ENCODE data around the gene TECTB.
"Not testable (repeated sequence)": the region's sequence is repeated elsewhere in the genome, so short reads cannot be mapped to it uniquely, and the experiment has no call there.

TECTB gene

GRCh38 chr10:112283100-112283499 lies at the start of gene TECTB:
TSS of gene TECTB (plus strand) at chr10:112283400. CDS start at chr10:112283735, 335 bp downstream.
- DNase-seq (ENCODE audit: extremely low read depth in 1 of 2, low read depth in 1 of 2) = no peak

GRCh38 chr10:112235141-112235540 lies 48.1 kb upstream of the TECTB start:
- DNase-seq (ENCODE audit: extremely low read depth in 1 of 2, low read depth in 1 of 2) = no peak

GRCh38 chr10:112235920-112236319 lies 47.3 kb upstream of the TECTB start:
- no peak for DNase-seq (ENCODE audit: extremely low read depth in 1 of 2, low read depth in 1 of 2)

DNA sequence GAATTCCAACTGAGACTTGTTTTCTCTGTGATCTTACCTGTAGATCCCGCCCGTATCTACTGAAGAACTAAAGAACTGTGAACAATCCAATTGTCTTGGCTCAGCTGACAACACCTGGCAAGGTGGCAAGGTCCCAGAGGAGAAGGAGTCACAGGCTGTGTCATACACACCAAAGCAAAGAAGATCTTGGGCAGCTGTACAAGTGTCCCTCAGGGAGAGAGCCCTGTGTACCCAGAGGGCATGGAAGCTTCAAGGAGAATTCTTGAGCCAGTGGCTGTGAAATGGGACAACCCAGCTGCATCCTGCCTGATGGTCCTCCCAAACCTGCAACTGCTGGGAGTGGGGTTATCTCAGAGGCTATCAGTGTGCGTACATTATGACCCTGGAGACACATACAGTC lies 46.7 kb upstream of the TECTB start:
- DNase-seq (ENCODE audit: extremely low read depth in 1 of 2, low read depth in 1 of 2) = no peak

DNA sequence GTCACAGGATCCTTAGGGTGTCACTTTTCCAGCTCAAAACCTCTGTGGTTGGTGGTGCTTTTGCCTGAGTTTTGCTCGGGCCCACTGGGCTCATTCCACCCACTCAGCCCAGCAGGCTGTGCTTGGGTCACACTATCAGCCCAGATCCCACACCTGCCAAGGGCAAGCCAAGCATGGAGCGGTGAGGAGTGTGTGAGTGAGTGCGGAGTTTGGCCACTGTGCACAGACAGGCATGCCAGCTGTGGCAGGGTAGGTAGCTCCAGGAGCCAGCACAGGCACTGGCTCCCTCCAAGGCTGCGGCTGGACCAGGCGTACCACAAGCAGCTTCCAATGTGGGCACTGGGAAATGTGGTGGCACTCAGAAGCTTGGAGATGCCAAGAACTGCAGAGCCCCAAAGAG lies 43.9 kb upstream of the TECTB start:
- DNase-seq (ENCODE audit: extremely low read depth in 1 of 2, low read depth in 1 of 2) = no peak

DNA sequence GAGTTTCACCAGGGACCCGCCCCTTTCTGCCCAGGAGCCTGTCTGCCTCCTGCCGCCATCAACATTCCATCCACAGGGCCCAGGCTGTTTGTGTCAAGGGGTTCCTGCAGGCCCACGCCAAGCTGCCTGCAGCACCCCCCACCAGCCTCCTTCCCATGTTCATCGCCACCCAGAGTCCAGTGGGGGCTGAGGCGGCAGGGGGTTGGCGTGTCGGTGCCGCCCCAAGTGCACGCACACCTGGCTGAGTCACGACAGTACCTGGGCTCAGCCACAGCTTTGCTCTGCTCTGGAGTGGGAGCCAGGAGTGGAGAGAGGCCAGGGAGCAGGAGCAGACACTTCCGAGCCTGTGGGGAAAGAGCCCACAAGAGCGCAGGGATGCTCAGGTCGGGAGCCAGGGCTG lies 42.8 kb upstream of the TECTB start:
- DNase-seq (ENCODE audit: extremely low read depth in 1 of 2, low read depth in 1 of 2) = no peak

DNA sequence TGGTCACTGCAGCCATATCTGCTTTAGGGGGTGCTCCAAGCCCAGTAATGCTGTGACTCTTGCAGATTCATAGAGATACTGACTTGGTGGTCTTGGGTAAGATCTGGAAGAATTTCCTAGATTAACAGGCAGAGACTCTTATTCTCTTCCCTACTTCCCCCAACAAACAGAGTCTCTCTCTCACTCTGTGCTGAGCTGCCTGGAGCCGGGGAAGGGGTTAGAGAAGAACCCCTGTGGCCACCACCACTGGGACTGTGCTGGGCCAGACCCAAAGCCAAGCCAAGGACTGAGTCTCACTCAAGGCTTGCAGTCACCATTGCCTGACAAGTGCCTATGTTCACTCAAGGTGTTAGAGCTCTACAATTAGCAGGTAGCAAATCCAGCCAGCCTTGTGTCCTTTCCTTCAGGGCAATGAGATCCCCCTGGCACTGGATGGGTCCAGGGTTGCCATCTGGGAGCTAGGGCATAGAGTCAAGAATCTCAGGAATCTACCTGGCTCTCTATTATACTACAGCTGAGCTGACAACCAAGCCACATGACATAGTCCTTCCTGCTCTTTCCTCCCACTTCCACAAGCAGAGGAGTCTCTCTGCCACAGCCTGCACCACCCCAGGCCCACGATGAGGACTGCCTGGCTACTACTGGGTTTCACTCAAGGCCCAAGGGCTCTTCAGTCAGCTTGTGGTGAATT lies 41.4 kb upstream of the TECTB start:
- DNase-seq (ENCODE audit: extremely low read depth in 1 of 2, low read depth in 1 of 2) = no peak

DNA sequence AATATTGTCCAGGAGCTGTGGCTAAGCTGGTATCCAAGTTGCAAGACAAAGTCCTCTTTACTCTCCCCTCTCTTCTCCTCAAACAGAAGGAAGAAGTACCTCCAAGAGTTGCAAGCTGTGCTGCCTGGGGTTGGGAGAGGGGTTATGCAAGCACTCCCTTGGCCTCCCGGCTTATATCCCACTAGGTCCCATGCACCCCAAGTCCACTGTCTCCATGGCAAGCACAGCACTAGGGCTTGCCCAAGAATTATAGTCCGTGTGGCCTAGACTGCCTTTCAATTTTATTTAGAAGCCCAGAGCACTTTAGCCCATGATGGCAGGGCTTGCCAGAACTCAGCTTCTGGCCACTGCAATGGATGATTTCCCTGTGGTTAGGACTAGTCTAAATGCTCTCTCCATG lies 40.4 kb upstream of the TECTB start:
- no peak for DNase-seq (ENCODE audit: extremely low read depth in 1 of 2, low read depth in 1 of 2)

- DNase-seq (ENCODE audit: extremely low read depth in 1 of 2, low read depth in 1 of 2) = no peak
Measured at GRCh38 chr10:112243713-112244112, 39.5 kb upstream of the TECTB start.

- DNase-seq (ENCODE audit: extremely low read depth in 1 of 2, low read depth in 1 of 2) = no peak
Measured at GRCh38 chr10:112244197-112244596, 39.0 kb upstream of the TECTB start.

- DNase-seq (ENCODE audit: extremely low read depth in 1 of 2, low read depth in 1 of 2) = no peak
Measured at GRCh38 chr10:112247791-112248190, 35.4 kb upstream of the TECTB start.

DNA sequence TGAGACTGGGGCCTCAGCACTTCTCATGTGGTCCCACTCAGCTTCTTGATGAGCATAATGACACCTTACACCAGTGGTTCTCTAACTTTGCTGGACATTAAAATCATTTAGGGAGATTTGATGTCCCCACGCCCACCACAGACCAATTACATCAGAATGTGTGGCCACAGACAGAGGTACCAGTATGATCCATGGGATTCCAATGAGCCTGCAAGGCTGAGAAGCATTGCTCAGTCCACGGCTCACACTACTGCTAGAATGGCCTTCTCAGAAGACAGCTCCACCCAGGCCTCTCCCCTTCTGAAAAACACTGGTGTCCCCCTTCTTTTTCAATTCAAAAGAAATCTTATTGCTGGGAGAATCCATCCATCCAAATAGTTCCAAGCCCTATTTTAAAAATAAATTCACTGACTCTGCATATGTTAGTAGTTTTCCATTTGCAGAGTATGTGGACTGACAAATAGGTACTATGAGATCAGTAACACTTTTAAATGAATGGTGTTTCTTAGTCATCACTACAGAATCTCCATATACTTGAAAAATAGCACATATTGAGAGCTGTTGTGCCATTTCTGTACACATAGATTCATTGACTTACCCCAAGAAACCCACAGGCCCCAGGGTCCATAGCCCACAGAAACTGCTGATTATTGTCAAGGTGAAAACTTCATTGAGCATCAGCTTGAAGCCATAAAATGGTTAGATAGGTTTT lies 34.5 kb upstream of the TECTB start:
- no peak for DNase-seq (ENCODE audit: extremely low read depth in 1 of 2, low read depth in 1 of 2)

DNA sequence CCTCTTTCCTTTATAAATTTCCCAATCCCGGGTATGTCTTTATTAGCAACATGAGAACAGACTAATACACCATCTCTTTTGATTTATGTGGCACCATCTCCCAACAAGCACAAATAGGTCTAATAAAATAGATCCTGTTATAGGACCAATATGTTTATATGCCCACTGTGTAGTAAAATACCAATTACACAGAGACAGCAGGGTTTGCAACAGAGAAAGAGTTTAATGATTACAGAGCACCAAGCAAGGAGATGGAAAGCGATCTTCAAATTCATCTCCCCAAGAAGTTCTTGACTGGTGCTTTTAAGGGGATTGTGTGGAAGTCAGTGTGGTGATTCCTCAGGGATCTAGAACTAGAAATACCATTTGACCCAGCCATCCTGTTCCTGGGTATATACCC lies 33.5 kb upstream of the TECTB start:
- DNase-seq (ENCODE audit: extremely low read depth in 1 of 2, low read depth in 1 of 2) = no peak

GRCh38 chr10:112250555-112250954 lies 32.6 kb upstream of the TECTB start:
- no peak for DNase-seq (ENCODE audit: extremely low read depth in 1 of 2, low read depth in 1 of 2)

GRCh38 chr10:112251238-112251637 lies 32.0 kb upstream of the TECTB start:
- DNase-seq (ENCODE audit: extremely low read depth in 1 of 2, low read depth in 1 of 2) = not testable (repeated sequence)

DNA sequence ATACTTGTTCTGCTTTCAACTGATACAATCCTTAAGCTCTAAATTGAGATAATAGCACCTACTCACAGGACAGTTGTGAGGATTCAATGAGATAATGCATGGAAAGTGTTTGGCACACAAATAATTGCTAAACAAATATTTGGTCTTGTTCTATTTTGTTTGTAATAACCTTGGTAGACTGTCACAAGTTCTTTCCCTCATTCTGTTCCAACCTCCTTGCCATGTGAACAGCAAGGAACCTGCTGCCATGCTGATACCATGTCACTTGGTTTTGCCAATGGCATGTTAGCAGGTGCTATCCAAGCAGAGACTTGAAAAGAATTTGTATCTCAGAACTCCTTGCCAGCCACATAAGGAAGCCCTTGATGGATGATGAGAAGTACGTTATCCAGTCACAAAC lies 24.8 kb upstream of the TECTB start:
- no peak for DNase-seq (ENCODE audit: extremely low read depth in 1 of 2, low read depth in 1 of 2)

DNA sequence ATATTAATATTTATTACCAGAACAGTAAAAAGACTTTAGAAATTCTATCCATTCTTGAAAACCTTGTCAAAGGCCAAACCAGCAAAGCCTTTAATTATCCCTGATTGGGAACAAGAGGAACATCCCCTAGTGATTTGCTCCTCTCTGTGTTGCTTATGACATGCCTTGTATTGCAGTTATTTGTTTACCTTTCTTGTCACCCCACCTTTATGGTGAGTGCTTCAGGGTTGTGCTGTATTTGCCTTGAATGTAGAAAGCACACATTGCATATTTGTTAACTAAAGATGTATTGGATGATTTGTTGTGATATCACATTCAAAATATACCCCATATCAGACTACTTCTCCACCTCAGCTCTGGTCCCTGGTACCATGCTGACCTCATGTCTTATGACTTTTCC lies 23.5 kb upstream of the TECTB start:
- DNase-seq (ENCODE audit: extremely low read depth in 1 of 2, low read depth in 1 of 2) = no peak

DNA sequence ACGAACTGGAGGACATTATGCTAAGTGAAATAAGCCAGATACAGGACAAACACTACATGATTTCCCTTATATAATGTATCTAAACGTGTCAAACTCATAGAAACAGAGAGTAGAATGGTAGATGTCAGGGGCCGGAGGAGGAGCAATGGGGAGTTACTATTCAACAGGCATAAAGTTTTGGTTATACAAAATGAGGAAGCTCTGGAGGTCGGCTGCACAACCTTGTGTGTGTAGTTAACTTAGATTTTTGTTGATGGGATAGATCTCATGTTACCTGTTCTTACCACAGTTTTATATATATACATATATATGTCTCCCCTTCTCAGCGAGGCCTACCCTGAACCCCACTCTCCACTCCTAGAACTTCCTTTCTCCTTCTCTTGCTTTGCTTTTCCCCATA lies 22.4 kb upstream of the TECTB start:
- DNase-seq (ENCODE audit: extremely low read depth in 1 of 2, low read depth in 1 of 2) = no peak

DNA sequence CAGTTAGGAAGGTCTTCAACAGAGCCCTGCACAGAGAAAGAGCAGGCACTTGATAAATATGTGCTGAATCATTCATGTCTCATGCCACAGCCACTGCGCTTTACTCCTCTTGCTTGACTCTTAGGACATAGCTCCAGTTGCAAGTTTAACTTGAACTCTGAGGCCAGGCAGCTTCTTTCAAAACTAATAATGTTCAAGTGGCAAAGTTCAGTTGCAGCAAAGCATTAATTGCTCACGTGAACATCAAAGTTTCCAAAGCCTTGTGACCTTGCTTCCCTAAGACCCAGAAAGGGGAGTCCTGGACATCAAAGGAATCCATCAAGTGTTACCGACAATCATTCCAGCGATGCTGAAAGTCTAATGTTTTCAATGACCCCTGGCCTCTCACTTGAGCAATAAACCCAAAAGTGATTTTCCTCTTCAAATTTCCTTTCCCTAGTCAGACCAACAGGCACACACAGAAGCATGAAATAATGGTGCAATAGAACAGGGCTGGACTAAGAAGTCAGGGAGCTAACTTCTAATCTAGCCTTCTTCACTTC lies 21.8 kb upstream of the TECTB start:
- no peak for DNase-seq (ENCODE audit: extremely low read depth in 1 of 2, low read depth in 1 of 2)

DNA sequence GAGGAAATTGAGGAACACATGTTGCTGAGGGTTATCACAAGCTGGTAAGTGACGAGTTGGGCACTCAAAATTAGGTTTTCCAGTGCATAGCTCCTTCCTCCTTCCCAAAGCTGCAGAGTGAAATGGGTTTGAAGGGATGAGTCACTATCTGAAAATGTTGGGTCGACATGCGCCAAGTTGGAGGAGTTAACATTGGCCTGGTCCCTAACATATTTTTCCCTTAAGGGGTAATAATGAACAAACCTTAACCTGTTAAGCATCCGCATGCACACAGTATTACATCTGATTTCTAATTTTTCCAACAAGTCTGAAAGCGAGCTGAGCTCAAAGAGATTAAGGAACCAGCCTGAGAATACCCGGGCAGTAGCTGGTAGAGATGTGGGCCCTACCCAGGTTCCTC lies 20.7 kb upstream of the TECTB start:
- DNase-seq (ENCODE audit: extremely low read depth in 1 of 2, low read depth in 1 of 2) = no peak

DNA sequence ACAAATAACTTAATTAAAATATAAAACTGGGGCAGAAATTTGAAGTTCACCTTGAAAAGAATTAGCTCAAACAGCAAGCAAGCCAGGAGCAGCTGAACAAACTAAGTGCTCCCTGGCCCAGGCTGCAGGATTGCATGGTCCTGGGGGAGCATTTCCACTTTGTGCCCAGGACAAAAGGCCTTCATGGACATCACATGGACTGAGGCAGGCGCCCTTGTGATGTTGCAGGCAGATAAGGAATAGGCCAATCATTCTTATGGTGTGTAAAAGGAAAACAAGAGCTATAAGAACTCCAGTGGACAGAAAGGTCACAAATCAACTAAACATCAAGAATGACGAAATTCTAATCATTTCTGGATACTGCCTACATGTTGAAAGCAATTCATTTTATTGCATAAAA lies 17.5 kb upstream of the TECTB start:
- DNase-seq (ENCODE audit: extremely low read depth in 1 of 2, low read depth in 1 of 2) = no peak

GRCh38 chr10:112269266-112269665 lies 13.9 kb upstream of the TECTB start:
- no peak for DNase-seq (ENCODE audit: extremely low read depth in 1 of 2, low read depth in 1 of 2)

All from stimulated activated CD8-positive, alpha-beta memory T cell treated with anti-CD3 and anti-CD28 coated beads, Interleukin-7, amount 100 ng/mL, for 48 hours (primary cell).